HG02870 (cell line): ENCODE measurements around the gene KCNK5.

Source experiments
- ATAC-seq: cut with Tn5 transposase; IDR thresholded peaks from one replicate; pipeline ENCODE4 v1.9.1; 2021; ENCODE audit warnings: mild to moderate bottlenecking, moderate library complexity; ENCODE audit not compliant: unreplicated experiment

Gene KCNK5

DNA sequence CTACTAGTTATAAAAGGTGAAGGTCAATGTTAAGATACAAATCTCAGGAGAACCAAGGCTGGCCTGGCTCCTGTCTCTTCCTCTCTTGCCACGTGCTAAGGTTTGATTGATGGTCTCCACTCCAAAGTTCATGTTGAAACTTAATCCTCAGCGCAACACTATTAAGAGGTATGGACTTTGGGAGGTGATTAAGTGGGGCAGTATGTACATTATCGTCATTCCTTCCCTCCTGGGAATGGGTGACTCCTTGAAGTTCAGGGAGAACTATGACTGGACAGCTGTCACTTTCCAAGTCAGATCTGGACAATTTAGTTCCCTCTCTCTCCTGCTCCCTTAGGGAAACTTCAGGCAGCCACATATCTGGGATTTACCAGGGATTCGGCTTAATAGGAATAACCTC lies 50.5 kb downstream of the KCNK5 start:
- ATAC-seq, result no peak

DNA sequence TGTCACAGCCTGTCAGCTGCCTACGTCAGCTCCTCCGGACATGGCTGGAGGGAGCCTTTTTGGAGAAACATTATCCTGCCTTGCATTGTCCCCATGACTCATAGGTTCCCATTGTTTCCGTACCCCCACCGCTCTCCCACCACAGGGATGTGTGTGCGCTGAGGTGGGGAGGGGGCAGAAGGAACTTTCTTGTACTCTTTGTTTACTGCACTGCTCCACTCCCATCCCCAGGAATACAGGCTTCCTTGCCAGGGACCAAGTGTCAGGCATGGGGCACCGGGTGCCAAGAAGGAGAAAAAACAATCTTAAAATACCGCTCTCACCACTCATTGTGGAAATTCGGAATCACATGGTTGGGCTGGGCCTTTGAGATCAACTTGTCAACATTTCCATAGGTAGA lies 51.0 kb downstream of the KCNK5 start:
- ATAC-seq, result no peak

DNA sequence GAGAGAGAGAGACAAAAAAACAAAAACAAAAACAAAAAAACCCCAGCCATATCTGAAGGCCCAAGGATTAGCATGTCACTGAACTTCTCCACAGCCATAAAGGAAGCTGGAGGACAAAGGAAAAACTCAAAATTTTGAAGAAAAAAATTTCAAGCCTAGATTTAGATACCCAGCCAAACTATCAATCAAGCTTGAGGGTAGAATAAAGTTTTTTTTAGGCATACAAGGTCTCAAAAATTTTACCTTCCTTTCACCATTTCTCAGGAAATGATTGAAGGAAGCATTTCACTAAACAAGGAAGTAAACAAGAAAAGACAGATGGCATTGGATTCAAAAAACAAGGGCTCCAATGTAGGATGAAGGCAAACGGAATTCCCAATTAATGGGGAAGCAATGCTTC lies 52.1 kb downstream of the KCNK5 start:
- ATAC-seq, result no peak

DNA sequence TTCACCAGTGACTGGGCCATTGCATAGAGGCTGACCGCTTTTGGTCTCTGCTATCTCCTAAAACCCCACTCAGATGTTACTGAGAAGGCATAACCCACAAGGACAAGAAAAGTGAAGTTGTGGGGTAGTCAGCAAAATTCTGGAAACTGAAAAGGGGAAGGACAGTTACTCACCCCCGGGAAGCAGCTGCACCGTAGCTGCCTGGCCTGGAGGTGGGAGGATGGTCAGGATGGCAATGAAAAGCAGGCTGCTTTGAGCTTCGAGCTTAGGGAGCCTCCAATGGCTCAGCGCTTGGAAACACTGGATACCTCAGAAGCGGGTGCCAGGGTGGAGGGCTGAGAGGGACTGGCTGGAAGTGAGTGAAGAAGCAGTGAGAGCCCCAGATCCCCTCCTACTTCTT lies 56.0 kb downstream of the KCNK5 start:
- no peak for ATAC-seq

DNA sequence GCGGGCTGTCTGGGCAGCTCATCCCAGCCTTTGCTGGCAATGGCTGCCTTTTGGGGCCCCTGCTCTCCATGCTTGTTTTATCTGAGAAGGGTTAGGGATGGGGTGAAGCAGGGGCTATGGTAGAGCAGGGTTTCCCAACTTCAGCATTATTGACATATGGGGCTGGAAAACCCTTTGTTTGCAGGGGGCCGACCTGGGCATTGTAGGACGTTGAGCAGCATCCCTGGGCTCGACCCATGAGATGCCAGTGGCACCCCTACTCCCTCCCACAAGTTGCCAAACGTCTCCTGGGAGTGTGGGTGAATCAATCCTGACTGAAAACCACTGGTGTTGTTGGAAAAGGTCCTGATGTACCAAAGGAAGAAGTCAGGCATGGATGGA lies 56.9 kb downstream of the KCNK5 start:
- no peak for ATAC-seq

DNA sequence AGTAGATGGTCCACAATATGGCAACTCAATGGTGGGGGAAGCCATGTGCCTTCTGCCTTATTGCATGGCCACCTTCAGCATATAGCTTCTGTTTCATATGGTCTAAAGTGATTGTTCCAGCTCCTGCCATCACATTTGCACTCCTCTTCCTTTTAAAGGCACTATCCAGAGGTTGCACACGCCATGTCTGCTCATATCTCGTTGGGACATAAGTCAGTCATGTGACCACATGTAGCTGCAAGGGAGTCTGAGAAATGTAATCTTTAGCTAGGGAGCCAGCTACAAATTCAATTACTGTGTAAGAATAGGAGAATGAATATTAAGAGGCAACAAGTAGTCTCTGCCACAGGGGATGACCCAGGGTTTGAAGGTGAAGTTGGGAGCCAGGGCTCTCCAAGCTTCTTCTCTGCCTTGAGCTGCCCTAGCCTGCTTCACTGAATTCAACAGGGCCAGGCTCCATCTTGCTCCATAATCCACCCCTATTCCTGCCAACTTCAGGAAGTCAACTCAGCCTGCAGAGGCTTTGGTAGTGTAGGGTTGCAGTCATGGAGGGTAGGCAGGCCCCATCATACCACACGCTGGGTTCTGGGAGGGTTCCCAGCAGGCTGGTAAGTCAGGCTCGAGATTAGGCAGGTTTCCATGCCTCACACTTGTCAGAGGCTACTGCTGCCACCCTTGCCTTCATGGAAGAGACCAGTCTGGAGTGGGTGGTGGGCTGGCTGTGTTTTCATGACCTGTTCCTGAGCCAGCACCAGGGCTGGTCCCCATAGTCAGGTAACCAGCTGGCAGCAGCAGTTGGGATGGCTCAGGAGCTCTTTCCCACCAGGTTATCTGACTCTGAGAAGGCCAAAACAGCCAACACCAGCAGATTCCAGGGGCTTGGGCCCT lies 57.5 kb downstream of the KCNK5 start:
- no peak for ATAC-seq

DNA sequence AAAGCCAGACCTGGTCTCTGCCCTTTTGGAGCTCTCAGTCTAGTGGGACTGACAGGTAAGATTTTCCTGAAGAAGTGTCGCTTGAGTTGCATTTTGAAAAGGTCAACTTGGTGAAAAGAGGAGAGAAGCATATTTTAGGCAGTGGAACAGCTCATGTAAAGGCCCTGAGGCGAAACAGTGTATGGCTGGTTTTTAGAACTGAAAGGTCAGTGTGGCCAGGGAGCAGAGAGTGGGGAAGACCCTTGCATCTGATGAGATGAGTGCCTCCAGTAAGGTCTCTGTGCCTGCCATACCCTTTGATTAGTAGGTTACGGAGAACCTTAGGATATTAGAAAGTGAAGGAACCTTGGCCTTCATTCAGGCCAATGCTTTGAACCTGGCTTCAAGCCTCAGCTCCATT lies 58.4 kb downstream of the KCNK5 start:
- ATAC-seq, result no peak

DNA sequence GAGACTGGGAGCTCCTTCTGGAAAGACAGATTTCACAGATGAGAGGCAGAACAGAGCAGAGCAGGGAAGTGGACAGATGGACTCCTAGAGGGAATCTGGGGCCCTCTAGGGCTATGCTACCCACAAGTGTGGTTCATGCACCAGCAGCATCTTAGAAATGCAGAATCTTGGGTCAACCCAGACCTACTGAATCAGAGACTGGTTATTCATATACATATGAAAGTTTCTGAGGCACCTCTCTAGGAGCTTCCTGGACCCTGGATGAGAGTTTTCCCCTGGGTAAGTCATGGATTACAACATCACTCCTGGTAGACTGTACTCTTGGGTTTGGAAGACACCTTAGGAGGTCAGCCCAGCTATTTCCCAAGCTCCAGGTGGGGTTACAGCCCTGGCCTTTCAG lies 58.9 kb downstream of the KCNK5 start:
- no peak for ATAC-seq

DNA sequence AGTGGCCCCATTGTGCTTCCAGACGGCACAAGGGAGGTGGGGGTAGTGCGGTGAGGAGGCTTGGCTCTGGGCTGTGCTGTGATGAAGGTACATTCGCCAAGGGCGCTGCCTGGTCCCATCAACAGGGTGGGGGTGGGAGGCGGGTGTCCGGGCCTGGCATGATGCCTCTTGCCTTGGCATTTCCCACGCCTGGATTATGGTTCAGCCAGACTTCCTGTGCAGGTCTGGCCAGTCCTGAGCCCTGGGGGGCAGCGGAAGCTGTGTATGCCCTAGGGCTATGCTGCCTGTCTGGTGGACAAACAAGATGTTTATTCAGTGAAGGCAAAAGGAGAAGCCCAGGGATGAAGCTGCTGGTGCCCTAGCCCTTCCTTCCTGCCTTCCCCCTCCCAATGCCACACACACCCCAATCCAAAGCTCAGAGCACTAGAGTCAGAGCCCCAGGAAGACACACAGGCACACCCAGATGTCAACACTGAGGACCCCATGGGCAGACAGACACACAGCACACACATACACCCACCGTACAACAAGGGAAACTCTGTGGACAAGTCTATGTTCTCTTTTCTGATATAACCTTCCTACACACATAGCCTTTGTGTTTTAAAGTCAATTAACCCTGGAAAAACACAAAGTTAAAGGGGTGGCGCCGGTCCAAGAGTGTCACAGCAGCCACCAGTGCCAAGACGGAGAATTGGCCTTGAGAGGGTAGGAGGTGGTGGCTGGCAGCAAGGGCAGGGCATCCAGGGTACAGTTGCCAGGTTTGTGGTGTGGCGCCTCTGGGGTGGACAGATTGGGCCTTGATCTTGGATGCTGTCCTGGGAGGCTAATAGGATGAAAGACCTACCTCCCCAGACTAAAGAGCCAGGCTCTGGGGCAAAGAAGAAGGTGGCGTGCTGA lies 59.6 kb downstream of the KCNK5 start:
- ATAC-seq, result no peak

DNA sequence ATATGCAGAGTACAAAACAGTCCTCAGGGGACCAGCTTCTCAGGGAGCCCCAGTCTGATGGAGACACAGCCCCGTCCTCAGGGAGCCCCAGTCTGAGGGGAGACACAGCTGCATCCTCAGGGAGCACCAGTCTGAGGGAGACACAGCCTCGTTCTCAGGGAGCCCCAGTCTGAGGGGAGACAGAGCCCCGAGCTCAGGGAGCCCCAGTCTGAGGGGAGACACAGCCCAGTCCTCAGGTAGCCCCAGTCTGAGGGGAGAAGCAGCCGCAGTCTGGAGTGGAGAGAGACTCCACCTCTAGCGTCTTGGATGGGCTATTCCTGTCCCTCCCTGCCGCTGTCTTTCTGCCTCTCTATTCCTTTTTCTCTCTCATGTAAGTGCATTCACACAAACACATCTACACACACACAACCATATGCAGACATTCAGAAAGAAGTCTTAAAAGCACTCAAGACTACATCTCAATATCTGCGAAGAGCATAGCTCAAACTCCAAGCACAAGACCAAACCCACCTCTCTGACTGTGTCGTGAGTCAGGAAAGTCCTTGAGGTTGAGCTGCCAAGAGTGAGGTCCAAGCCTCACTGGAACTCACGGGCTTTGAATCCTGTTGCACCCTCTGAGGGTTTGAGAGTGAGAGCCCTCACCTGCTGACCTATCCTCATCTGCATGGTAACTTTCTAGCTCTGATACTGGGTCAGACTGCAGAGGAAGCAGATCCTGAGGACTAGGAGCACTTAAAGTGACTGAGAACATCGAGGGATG lies 61.2 kb downstream of the KCNK5 start:
- ATAC-seq, result no peak

DNA sequence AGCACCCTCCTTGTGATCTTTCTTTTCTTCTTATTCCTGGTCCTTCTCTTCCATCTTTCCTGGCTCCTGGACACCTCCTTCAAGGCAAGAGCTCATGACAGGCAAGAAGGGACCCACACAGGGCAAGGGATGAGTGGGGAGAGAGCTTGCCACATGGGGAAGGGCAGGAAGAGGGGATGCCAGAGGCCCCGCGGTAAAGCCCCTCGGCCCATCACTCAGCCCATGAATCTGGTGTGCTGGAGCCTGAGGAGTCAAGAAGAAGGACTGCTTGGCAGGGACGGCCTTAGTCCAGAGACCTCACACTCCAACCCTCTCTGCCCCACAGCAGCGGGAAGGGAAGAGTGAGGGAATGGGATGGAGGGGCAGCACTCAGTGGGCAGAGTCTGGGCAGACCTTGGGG lies 62.0 kb downstream of the KCNK5 start:
- no peak for ATAC-seq

DNA sequence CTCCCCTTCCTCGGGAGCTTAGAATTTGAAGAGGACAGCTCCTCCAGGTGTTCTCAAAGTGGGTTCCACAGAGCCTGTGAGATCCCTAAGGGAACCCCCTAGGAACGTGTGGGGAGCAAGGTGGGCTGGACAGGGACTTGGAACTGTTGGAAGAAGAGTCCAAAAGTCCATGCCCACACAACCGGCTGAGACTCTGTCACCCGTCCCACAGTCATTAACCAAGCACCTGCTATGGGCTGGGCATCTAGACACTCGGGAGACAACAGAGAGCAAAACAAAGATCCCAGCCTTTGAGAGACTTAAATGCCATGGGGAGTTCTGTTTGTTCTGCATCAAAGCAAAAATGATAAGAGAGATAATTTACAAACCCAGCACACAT lies 62.4 kb downstream of the KCNK5 start:
- ATAC-seq, result no peak

DNA sequence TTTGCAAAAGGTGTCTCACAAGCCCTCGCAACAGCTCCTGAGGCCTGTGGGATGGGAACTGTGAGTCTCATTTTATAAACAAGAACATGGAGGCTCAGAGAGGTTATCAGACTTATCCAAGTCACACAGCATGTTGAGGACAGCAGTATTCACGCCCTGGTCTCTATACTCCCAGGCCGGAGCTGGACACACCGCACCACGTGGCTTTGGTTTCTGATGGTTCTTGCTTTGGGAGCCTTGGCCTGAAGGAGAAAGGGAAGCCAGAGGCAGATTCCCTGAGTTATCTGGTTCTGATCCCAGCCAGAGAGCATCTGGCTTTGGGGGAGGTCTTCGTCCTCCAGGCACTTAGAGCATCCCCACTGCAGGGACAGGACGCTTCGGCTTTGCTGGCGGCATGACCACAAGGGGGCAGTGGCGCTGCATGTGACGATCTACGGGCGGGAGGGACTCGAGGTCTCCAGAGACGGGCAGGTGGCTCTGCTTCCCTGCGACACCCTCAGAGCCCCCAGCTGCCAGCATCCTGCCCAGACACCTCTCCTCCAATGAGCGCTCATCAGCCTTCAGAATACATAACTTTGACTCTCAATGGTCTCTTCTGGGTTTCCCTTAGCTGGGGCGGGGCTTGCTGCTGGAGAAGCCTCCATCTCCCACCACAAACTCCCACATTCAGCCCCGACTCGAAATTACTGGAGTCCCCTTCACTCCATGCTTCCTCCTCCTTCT lies 62.9 kb downstream of the KCNK5 start:
- peak; percentile 50 for ATAC-seq

DNA sequence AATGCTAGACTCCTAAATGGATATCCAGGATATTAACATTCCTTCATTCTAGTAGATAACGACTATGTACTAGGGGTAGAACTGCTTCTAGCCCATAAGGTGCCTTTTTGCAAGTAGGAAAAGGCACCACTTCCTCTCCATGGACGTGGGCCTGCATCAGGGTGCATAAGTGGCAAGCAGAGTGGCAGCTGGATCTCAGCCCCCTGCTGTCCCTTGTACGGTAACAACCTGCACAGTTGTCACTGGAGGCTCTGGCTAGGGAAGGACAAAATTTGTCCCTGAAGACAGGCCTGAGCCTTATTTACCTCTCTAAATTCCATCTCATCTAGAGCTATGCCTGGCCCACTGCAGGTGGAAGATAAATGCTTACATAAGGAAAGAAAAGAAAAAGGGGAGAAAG lies 71.8 kb downstream of the KCNK5 start:
- ATAC-seq, result no peak

DNA sequence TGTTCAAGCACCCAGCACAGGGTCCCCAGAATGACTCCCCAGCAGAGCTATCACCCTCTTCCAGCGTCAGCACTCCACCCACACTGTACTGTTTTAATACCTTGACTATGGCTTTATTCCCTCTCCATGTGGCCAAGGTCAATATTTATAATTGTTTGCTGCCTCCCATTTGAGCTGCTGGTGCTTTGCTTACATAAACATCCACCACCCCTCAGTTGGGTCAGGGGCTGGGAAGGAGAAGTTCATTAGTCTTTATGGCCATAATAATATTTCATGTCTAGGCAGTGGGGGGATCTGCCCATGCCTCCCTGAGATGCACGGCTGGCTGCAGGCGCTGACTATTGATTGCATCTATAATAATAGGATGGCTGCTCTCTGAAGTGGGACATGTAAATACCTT lies 72.5 kb downstream of the KCNK5 start:
- no peak for ATAC-seq

DNA sequence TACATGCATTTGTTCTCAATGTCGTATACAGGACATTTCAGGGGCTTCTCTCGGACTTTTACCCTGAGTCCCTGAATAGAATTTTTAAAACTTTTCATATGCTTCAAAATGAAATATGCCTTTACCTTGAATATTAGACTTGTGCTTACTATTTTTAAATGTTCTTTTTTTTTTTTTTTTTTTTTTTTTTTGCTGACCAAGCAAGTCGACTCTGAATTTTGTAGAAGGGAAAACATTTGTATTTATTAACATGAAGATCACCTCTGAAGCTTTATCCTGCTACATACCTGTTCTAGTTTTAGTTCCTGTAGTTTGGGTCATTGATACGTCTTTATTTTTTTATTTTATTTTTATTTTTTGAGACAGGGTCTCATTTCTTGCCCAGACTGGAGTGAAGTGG lies 74.6 kb downstream of the KCNK5 start:
- ATAC-seq, result no peak

DNA sequence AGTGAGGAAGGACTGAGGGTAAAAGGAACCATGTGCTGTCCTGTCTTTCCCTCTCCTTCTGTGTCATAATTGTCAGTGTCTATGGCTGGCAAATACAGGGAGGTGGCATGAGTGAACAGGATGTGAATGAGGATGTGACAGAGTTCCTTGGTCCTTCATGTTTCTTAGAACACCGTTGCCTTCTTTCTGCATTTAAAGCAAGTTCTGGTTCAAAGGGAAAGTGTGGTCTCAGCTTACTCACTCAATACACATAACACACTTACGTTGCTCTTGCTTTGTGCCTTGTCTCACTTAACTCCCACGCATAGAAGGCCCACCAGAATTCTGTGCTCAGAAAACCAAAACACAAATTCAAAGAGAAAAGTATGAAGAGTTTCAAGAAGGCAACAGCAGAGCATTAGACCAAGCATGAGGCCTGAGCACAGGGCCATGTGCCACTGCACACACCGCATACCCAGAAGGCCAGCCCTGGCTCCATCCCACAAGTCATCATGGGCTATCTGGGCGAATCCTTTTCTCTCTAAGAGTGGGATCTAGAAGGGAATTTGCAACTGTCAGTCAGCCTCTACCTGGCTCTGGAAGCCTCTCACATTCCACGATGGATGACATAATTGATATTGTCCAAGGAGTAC lies 75.4 kb downstream of the KCNK5 start:
- no peak for ATAC-seq

DNA sequence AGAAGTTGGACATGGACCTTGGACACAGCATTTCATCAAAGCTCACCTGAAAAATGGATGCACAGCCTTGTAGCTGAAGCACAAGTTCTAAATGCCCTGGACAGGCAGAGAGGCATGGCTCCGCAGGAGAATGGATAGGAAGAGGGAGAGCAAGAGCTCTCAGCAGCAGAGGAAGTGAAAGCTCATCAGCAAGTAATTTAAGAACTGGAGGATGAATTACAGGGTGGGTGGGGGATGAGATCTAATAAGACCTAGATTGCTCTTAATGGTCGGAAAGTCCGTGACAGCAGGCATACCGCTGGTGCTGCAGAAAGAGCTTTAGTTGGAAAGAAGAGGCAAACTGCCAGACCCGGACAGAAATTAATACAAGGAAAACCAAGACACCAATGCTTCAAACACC lies 77.0 kb downstream of the KCNK5 start:
- no peak for ATAC-seq

DNA sequence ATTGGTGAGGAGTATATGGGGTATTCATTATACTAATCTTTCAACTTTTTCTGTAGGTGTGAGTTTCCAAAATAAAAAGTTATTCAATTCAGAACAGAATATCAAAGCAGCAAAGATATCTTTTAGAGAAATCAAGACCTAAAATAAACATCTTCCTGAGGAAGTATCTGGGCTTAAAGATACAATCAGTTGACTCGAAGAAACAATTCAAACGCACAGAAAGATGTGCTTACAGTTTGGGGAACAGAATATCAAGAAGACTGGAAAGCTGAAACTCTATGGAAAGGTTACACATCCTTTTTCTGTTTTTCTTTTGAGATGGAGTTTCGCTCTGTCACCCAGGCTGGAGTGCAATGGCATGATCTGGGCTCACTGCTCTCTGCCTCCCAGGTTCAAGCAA lies 78.1 kb downstream of the KCNK5 start:
- no peak for ATAC-seq

DNA sequence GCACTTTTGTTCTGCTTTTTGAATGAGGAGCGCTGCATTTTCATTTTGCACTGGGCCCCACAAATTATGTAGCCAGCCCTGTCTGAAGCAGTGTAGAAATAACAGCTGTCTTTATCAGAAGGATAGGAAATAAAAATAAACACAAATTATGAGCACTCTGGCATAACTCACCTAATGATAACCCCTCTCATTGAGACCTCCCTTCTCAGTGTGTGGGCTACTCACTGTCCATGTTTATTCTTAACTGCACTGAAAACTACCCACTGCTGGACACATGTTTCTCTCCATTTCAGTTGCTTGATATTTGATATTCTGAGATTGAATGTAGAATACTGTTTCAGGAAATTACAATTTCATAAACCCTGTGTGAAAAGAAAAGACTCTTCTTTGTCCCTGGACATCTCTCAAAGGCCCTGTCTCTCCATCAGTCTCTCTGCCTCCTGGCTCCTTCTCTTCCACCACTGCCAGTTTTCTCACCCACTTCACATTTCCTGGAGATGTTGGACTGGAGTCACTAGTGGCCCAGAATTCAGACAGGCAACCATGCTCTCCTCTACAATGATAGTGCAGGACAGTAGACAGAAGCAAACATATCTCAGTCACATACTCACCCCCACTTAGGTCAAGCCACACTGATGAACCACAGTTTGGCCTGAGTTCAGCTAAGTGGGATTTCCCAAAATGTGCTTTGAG lies 84.6 kb downstream of the KCNK5 start:
- ATAC-seq, result no peak
